HG03439 (cell line): Measurements from ENCODE around the gene KLHL21.
A peak's percentile ranks its signal among the peaks of the same experiment; 100 is the strongest.
"Not testable (repeated sequence)": the region's sequence is repeated elsewhere in the genome, so short reads cannot be mapped to it uniquely, and the experiment has no call there.

Experiments used
- ATAC-seq: cut with Tn5 transposase; IDR thresholded peaks from one replicate; pipeline ENCODE4 v1.9.1; 2021; ENCODE audit warnings: mild to moderate bottlenecking, moderate library complexity; ENCODE audit not compliant: unreplicated experiment

Gene KLHL21

DNA sequence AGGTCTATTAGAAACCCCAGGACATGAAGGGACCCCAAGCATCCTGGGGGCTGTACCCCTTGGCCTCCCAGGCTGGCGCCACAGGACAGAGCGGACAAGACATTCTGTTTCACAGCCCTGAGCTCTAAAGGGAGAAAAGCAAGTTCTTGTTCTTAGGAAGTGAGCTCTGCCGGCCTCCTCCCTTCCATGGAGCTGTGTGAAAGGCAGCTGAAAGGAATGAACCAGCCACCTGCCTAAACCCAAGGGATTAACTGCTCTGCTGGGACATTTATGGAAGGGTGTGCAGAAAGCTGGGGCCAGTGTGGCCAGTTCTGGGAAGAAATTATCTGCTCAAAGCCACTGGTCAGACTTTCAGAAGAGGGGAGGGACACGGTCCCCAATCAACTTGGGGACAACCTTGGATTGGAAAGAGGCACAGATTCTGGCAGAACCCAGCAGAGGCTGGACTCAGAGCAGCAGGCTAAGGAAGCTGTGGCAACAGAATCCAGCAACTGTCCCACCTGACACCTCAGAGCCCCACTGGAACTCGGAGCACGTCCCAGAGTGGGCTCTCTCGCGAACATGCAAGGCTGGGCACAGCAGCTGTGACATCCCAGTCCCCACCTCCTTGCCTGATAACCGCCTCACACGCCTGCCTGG is 2.1 kb downstream of the KLHL21 start:
- peak; percentile 1 for ATAC-seq

DNA sequence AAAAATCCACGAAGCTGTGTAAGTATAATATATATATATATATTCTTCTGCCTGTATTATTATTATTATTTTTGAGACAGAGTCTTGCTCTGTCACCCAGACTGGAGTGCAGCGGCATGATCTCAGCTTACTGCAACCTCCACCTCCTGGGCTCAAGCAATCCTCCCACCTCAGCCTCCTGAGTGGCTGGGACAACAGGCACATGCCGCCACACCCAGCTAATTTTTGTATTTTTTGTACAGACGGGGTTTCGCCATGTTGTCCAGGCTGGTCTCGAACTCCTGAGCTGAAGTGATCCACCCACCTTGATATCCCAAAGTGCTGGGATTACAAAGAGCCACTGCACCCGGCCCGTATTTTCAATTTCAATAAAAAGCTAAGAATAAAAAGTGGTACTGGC is 2.7 kb downstream of the KLHL21 start:
- ATAC-seq: not testable (repeated sequence)

DNA sequence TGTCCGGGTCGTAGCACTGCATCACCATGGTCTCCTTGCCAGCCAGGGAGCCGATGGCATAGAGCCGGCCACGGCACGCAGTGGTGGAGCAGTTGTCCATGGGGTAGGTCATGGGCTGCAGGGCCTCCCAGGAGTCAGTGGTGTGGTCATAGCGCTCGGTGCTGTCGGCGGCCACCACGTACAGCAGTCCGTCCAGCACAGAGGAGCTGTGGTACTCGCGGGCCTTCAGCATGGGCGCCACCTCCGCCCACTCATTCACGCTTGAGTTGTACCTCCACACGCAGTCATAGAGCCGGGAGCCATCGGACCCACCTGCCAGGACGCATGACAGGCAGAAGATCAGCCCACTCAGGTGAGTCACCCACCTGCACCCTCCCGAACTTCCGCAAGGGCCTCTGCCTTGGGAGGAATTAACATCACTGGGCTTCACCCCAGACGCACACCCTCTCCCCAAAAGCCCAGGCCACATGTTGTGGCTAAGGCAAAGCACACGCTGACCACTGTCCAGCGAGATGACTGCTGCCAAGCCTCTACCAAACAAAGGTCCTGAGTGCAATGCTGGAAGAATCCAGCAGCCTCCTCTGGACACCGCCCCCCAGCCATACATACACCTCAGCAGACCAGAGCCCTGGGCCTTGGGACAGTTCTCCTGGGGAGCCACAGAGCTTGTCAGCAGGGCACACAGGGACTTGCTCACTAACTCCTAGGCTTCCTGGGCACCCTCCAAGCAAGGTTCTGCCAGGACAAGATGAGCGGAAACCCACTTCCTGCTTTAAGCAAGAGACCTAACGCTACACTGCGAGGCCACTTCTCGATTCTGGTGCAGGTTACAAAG is 3.3 kb downstream of the KLHL21 start:
- ATAC-seq: no peak

DNA sequence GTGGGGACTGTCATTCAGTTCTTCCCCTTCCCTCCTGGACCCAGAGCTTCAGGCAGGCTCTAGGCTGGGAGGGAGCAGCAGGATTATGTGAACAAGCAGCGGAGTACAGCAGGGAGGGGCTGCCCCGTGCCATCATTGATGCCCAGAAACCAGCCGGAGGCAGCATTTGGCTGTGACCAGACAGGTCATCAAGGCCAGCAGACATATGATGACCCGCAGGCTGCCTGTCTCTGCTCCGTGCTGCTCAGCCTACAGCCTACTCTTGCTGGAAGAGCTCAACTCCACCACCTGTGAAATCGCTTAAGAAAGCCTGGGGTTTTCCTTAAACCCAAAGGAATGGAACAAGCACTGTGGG is 4.9 kb downstream of the KLHL21 start:
- ATAC-seq: no peak

DNA sequence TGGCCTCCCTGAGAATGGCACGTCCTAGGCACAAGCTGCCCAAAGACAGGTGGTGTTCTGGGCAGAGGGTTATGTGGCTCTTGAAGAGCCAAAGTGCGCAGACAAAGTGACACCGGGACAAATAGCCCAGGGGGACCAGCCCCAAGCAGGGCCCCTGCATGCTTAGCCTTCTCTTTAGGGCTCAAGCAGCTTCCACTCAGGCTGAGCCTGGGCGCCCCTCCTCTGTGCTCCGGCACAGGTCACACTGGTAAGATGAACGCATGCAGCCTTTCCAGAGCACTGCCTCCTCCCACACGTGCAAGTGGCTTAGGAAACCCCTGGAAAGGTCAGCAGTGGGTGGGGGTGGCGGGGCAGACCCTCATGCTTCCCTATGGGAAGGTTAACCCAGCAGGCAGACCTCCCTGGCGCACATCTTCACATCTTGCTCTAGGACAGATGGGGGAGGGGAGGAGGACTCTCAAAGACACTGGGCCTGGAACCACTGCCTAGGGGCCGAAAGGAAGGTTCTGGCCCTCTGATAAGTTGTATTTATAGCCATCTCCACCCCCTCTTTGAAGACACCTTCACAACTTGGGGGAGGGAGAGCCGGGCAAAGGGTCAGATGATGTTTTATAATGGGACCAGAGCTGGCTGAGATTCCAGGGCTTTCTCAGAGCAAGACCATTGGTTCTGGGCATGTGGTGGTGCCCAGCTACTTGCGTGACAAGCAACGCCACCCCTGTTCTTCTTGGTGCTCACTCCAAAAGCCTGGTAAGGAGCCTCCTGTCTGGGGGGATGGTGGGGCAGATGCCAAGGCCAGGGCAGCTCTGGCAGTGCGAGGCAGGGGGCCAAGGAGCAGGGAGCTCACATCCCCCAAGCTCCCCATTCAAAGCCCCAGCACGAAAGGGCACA is 5.5 kb downstream of the KLHL21 start:
- no peak for ATAC-seq

DNA sequence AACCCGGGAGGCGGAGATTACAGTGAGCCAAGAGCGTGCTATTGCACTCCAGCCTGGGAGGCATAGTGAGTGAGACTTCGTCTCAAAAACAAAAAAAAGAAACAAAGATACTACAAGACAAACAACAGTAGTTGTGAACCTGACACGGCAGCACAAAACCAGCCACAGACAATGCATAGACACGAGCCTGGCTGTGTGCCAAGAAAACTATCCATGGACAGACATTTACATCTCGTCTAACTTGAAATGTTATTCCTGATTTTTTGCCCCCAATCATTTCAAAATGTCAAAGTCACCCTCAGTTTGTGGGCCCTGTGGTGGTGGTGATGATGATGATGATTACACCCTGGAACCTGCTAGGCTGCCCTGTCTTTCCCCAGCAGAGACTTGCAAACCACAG is 6.3 kb downstream of the KLHL21 start:
- no peak for ATAC-seq

DNA sequence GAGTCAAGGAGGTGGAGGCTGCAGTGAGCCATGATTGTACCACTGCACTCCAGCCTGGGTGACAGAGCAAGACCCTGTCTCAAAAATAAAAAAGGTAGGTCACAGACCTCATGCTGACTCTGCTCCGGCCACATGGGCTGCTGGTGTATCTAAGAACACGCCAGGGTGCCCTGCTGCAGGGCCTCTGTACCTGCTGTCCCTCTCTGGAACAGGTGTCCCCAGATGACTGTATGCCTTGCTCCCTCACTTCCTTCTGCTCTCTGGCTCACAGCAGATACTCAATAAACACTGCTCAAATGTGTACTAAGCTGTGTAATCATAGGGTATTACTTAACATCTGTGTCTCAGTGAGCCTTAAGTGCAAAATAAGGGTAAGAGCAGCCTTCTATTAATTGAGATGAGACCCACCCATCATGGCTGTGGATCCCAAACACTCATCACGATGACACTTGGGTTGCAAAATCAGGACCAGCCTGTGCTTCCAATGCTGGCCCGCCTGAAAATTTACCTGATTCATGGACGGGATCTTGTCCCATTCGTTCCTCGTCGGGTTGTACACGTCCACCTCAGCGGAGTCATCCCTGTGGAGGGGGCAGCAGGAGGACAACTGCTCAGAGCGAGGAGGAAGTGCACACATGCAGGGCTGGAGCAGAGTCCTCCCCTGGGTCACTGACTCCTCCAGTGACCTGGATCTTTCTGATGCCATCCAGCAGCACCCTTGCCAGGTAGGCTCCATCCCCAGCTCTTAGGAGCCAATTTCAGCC is 7.5 kb downstream of the KLHL21 start:
- ATAC-seq: no peak

DNA sequence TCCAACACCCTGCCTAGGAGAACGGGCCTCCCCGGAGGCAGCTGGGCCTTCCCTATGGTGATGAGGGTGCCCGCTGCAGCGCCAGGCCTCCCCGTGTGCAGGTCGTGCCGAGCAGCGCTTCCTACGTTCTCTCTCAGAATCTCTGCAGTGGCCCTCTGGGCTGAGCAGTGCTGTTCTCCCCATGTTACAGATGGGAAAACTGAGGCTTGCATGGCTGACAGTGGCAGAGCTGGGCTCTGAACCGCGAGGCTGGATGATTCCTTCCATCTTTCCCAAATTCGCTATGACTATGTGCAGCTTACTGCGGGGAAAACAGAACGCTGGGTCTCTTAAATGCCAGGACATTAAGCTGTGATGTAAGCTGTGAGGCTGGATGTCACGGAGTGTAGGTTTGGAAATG is 8.9 kb downstream of the KLHL21 start:
- ATAC-seq: no peak

DNA sequence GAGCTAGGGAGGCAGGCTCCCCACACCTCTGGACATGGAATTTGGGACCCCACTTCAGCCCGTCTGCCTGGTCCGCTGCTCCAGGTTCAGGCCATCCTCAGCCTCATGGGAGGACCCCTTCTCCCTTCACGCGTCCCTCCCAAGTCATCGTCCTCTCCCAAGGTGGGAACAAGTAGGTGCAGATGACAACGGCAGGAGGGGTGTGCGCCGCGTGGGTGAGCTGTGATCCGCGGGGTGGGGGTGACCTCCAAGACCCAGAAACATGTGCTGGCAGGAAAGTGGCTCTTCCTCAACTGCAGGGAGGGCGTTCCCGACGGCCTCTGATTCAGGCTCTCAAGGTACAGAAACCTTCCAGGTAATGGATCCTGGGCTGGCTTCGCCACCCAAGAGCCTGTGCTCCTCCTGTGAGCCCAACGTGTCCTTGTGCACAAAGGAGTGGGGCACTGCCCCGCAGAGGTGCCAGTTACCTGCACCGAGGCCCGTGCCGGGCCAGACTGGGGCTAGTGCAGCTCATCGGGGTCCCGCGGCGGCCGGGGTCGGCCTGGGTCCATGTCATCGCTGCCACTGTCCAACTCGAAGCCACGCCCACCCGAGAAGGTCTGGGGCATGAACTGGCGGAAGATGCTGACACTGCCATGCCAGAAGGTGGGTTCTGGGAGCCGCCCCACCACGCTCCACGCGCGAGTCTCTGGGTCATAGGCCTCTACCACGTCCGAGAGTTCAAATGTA is 9.6 kb downstream of the KLHL21 start:
- ATAC-seq: no peak

DNA sequence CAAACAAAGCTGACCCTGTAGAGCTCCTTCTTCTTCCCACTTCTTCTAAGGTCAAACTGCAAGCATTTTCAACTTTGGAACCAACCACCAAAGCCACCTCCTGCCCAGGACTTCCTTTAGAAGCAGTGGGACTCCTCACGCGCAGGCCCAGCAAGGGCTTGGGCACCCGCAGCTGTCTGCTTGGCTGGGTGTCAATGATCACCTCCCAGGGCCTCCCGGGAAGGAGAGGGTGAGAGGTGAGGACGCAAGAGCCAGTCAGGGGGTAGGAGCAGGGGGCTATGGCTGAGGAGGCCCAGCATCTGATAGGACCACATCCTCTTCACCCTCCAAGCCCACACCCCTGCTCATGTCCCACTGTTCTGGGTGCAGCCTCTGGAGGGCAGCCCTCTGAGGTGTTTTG is 10.2 kb downstream of the KLHL21 start:
- ATAC-seq: no peak

DNA sequence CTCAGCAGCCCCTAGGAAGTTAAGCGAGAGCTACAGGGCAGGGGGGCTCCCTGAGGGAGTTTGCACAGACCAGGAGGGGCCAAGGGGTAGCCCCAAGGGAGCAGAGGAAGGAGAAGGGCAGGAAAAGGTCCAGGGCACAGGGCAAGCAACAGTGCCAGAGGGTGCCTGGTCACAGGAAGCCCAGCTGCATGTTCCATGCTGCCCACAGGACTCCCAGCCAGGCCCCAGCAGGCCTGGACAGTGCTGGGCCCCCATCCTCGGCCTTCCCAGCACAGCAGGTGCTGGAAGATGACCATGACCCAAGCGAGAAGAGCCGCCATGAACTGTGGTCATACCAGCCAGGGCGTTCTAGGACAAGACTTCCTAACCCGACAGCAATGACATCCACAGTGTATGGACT is 11.0 kb downstream of the KLHL21 start:
- no peak for ATAC-seq

DNA sequence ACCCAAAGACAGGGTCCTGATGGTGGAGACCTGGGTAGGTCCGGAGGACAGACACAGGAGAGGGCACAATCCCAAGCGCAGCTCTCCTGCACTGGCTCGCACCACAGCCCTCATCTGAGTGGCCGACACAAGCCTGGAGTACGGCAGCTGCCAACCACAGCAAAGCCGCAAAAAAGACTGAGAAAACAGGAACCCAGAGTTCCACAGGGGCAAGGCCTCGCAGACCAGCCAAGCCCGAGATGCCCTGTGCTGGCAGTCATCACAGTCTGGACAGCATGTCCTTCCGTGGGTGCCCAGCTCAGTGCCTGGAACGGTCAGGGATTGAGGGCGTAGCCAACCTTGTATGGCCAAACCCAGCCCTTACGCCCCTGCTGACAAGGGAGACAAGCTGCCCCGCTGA is 11.4 kb downstream of the KLHL21 start:
- ATAC-seq: no peak

DNA sequence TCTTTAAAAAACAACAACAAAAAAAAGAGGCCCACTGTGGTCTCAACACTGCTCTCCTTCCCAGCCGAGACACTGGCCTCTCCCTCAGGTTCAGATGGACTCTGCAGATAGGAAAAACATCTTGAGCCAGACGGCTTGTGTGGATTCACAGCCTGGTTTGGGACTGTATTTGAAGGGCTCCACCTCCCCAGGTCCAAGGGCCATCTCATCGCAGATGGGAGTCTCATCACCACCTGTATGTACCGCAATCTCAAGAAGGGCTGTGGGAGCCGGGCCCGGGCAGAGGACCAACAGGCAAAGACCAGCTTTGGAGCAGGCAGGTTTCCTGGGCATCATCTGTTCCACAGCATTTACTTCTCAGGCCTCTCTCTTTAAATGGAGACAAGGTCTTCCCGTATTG is 12.6 kb downstream of the KLHL21 start:
- ATAC-seq: no peak

DNA sequence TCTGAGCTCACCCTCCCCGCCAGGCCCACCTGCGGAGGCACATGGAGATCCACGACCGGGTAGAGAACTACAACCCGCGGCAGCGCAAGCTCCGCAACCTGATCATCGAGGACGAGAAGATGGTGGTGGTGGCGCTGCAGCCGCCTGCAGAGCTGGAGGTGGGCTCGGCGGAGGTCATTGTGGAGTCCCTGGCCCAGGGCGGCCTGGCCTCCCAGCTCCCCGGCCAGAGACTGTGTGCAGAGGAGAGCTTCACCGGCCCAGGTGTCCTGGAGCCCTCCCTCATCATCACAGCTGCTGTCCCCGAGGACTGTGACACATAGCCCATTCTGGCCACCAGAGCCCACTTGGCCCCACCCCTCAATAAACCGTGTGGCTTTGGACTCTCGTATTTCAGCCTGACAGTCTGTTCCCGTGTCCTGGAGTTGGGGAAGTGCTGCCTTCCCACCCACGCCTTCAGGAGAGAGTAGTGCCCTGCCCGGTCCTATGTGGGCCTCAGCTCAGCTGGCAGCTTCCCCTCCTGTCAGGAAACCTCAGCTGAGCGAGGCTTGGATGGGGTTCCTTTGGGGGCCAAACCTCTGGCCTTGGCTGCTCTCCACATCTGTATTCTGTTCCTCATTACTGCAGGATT is 13.7 kb downstream of the KLHL21 start:
- ATAC-seq: no peak

DNA sequence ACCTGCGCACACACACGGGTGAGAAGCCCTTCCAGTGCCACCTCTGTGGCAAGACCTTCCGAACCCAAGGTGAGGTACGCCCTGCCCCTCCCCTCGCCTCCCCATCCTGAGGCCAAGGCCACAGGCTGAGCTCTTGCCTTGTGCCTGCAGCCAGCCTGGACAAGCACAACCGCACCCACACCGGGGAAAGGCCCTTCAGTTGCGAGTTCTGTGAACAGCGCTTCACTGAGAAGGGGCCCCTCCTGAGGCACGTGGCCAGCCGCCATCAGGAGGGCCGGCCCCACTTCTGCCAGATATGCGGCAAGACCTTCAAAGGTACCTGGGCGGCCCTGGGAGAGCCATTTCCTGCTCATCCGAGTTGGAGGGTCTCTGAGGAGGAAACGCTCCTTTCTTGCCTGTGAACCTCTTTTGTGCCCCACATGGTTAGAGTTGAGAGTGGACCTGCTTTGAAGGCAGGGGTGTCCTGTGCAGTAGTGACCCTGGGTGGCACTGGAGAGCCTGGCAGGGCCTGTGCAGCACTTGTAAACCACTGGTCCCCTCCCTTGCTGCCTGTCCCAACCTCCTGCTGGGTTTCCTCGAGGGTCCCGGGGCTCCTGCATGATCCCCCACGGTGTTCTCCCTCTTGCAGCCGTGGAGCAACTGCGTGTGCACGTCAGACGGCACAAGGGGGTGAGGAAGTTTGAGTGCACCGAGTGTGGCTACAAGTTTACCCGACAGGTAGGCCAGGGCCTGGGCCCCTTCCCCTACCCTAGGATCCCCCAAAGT is 14.4 kb downstream of the KLHL21 start:
- ATAC-seq: no peak

DNA sequence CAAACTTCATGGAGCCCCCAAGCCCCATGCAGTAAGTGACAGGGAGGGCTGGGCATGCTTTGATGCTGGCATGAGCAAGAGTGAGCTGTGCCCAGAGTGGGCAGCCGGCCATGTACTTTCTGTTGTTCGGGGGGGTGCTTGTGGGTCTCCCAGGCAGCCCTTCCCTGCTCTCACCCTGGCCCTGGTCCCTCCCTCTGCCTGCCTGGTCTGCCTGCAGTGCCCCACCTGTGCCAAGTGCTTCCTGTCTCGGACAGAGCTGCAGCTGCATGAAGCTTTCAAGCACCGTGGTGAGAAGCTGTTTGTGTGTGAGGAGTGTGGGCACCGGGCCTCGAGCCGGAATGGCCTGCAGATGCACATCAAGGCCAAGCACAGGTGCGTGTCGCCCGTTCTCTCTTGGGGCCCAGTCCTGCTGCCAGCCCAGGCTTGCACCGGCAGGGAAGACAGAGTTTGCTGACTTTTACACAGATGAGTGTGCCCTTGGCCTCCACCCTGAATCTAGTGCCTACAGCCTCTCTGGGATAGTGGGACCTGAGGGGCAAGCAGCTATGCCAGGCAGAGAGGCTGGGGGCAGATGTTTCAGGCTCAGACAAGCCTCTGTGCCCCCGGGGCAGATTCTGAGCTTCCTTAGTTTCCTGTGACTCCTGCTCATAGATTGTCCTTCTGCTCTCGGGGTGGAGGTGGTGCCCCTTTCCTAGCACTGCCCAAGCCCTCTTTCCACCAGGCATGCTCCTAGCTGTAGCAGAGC is 15.2 kb downstream of the KLHL21 start:
- no peak for ATAC-seq

DNA sequence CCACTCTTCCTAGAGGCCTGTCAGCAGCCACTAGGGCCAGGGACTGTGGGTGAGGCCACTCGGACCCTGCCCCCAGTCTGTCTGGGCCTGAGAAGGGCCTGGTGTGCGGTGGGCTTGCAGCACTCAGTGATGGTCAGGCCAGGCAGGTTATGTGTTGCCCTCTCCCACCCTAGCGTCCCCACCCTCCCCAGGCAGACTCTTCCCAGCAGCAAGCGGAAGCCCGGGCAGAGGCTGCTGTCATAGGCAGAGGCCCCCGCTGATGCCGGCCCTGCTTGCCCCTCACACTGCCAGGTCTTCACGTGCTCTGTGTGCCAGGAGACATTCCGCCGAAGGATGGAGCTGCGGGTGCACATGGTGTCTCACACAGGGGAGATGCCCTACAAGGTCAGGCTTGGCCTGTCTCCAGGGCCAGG is 16.3 kb downstream of the KLHL21 start:
- ATAC-seq: no peak

DNA sequence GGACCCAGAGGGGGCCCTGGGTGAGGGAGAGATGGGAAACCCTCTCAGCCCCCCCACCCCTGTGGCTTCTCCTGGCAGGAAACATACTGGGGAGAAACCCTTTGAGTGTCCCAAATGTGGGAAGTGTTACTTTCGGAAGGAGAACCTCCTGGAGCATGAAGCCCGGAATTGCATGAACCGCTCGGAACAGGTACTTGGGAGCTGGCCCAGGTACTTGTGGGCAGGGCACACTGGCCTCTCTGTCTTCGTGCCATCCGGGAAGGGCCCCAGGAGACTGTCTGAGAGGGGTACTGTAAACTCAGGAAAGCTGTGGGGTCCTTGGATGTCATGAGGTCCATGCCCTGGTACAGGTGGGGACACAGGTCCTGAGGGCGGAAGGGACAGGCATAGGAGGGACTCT is 16.8 kb downstream of the KLHL21 start:
- ATAC-seq: no peak
